ENCODE data around the gene KIF25.

- TF ChIP-seq CTCF (IDR thresholded peaks at IDR 0.05; ENCODE audit: low read depth, low read length) (no peak), MAX (IDR thresholded peaks at IDR 0.05; ENCODE audit: low read depth, low read length) (no peak), POLR2A (IDR thresholded peaks at IDR 0.05; ENCODE audit: extremely low read depth, insufficient read length) (no peak), MYC (IDR thresholded peaks at IDR 0.05; ENCODE audit: low read depth, low read length) (no peak)
Observed at GRCh38 chr6:168029459-168030217, 32.2 kb downstream of the KIF25 start.
